ENCODE data around the gene RHEBL1. TPM values are rescaled to one million over a fixed set of nuclear protein-coding genes. Genes with fewer than 3 reads are reported as not detected.

Gene RHEBL1
- total and polyA plus RNA-seq, 11 donors, result 0.19 to 2.0 (median 0.43) TPM; not detected in 5

DNA sequence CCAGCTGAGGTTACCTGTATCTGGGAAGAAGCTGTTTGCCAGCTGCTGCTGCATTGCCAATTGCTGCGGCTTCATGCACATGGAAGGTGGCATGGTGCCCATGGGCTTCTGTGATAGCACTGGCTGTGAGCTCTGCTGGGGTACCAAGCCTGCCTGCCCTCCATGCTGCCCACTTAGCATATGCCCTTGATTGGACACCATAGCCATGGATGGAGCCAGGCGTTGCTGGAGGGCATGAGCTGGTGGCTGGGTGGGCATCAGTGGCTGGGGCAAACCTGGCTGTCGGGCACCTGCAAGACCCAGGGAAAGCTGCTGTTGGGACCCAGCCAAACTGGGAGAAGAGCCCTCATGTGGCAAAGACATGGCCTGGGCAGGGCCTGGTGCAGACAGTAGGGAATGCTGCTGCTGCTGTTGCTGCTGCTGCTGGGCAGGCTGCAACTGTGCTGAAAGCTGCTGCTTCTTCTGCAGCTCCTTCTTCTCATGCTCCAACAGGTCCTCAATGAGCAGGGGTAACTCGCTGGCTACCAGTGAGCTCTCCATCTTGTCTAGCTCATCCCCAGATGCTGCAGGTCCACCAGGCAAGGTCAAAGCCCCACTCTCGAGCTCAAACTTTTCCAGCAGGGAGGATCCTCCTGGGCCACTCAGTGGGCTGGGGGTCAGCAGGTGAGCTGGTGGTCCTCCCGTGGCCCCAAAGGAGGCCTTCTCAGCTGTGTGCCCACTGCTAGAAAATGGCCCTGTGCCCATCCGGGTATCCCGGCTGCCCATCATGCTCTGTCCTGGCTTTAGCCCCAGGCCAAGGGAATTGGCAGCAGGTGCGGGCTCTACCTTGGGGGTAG, 32.5 kb downstream of the RHEBL1 start:
- WGBS, 4 donors, result 75 to 93% (median 90%) methylated on average over 6 to 9 of the region's 9 CpGs
- Histone ChIP-seq H3K27ac (no peak overlapping the region), H3K9me3 (no peaks in the 10 kb centered on the region), H3K27me3 (no peaks in the 10 kb centered on the region), H3K4me3 (no peak overlapping the region), H3K4me1 (peaks cover 0 to 9% (median 0%) of the 10 kb centered on the region in 12 donors), H3K36me3 (peaks cover 0 to 99% (median 95%) of the 10 kb centered on the region in 9 donors)
- no peak for TF ChIP-seq POLR2A (IDR thresholded peaks at IDR 0.05)
- no peak for TF ChIP-seq CTCF (IDR thresholded peaks at IDR 0.05)
- DNase-seq (peak in 3 of 5 donors; percentile 38 to 72 (median 55)), ATAC-seq (peak in 3 of 4 donors; percentile 16 to 25 (median 16))
- intact Hi-C loops (cut with DNase I), result no loop called here

- WGBS, 4 donors, result 69 to 98% (median 79%) methylated on average over 4 of the region's 4 CpGs
- ATAC-seq, result no peak
- peaks cover 0 to 9% (median 0%) of the 10 kb centered on the region in 12 donors for H3K4me1 ChIP-seq
- no peak for DNase-seq
- H3K4me3 ChIP-seq, result no peak overlapping the region
- H3K27ac ChIP-seq, result no peak overlapping the region
- intact Hi-C loops (cut with DNase I), result no loop called here
- TF ChIP-seq POLR2A (IDR thresholded peaks at IDR 0.05) (no peak), CTCF (IDR thresholded peaks at IDR 0.05) (no peak)
- no peaks in the 10 kb centered on the region for H3K9me3 ChIP-seq
- H3K36me3 ChIP-seq, result peaks cover 0 to 99% (median 95%) of the 10 kb centered on the region in 9 donors
- H3K27me3 ChIP-seq, result no peaks in the 10 kb centered on the region
Observed at GRCh38 chr12:49036029-49036428, 33.8 kb downstream of the RHEBL1 start.

DNA sequence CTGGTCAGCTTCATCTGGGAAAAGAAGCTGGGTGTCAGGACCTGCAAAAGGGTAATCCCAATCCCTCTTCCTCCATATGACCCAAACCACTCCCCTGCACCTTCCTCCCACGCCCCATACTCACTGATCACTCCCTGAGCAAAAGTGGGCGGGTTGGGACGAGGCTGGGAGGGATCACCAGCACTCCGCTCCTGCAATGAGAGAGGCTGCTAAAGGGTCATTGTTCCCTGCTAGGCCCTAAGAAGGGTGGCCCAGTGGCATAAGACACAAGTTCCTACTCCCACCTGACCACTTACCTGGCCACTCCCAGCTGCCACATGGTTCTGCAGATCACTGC, 35.5 kb downstream of the RHEBL1 start:
- peak in 3 of 4 donors; percentile 9 to 19 (median 12) for ATAC-seq
- TF ChIP-seq POLR2A (IDR thresholded peaks at IDR 0.05) (no peak), CTCF (IDR thresholded peaks at IDR 0.05) (no peak)
- Histone ChIP-seq H3K9me3 (no peaks in the 10 kb centered on the region), H3K4me1 (peaks cover 0 to 9% (median 0%) of the 10 kb centered on the region in 12 donors), H3K27me3 (no peaks in the 10 kb centered on the region), H3K4me3 (no peak overlapping the region), H3K27ac (peak overlapping the region in 1 of 12 donors; percentile 24), H3K36me3 (peaks cover 0 to 99% (median 89%) of the 10 kb centered on the region in 9 donors)
- intact Hi-C loops (cut with DNase I), result no loop called here
- 50 to 86% (median 84%) methylated on average over 4 of the region's 4 CpGs for WGBS, 4 donors
- no peak for DNase-seq

- intact Hi-C loops (cut with DNase I), result no loop called here
- Histone ChIP-seq H3K27ac (peak overlapping the region in 3 of 12 donors; percentile 24 to 43 (median 29)), H3K9me3 (no peaks in the 10 kb centered on the region), H3K4me1 (peaks cover 0 to 9% (median 0%) of the 10 kb centered on the region in 12 donors), H3K36me3 (peaks cover 0 to 99% (median 89%) of the 10 kb centered on the region in 9 donors), H3K27me3 (no peaks in the 10 kb centered on the region), H3K4me3 (no peak overlapping the region)
- ATAC-seq (peak in 2 of 4 donors; percentile 2 to 31), DNase-seq (no peak)
- 69 to 81% (median 74%) methylated on average over 10 to 12 of the region's 12 CpGs for WGBS, 4 donors
- TF ChIP-seq POLR2A (IDR thresholded peaks at IDR 0.05) (no peak), CTCF (IDR thresholded peaks at IDR 0.05) (no peak)
Observed at GRCh38 chr12:49033611-49034285, 36.0 kb downstream of the RHEBL1 start.

All from heart left ventricle (tissue), 16 donors.